Measurements from ENCODE around the gene ERVV-1.

GRCh38 chr19:53015730-53016129, 2.0 kb downstream of the ERVV-1 start:
- TF ChIP-seq POLR2A (IDR thresholded peaks at IDR 0.05; ENCODE audit: low read length) (no peak), GATA1 (IDR thresholded peaks at IDR 0.05; ENCODE audit: low read depth, low read length) (no peak)
